HEK293T (cell line): Measurements from ENCODE around the gene MLYCD.

Experiments
- ARNT ChIP-seq: fragments of 450-650 bp; IDR thresholded peaks from 2 replicates; pipeline ENCODE4 v1.6.1; 2017; ENCODE audit warnings: mild to moderate bottlenecking
- BHLHE40 ChIP-seq: fragments of 450-650 bp; IDR thresholded peaks from 2 replicates; pipeline ENCODE4 v1.6.1; 2016; ENCODE audit warnings: mild to moderate bottlenecking, moderate library complexity, borderline replicate concordance
- FOXA1 ChIP-seq: fragments of 450-650 bp; IDR thresholded peaks from 2 replicates; pipeline ENCODE4 v1.6.1; 2016; ENCODE audit warnings: mild to moderate bottlenecking
- FOXK2 ChIP-seq: fragments of 450-650 bp; IDR thresholded peaks from 2 replicates; pipeline ENCODE4 v1.6.1; 2016; ENCODE audit warnings: mild to moderate bottlenecking
- FOXM1 ChIP-seq: fragments of 450-650 bp; IDR thresholded peaks from 2 replicates; pipeline ENCODE4 v1.6.1; 2017; ENCODE audit warnings: mild to moderate bottlenecking, borderline replicate concordance
- HDGF ChIP-seq: fragments of 450-650 bp; IDR thresholded peaks from 2 replicates; pipeline ENCODE4 v1.6.1; 2017; ENCODE audit warnings: antibody characterized with exemption, borderline replicate concordance
- L3MBTL2 ChIP-seq: fragments of 450-650 bp; conservative IDR thresholded peaks from 2 replicates; pipeline ENCODE4 v1.6.1; 2016; ENCODE audit warnings: mild to moderate bottlenecking
- LEF1 ChIP-seq: fragments of 450-650 bp; IDR thresholded peaks from 2 replicates; pipeline ENCODE4 v1.6.1; 2017; ENCODE audit warnings: mild to moderate bottlenecking, borderline replicate concordance
- SP1 ChIP-seq: fragments of 450-650 bp; IDR thresholded peaks from 2 replicates; pipeline ENCODE4 v1.6.1; 2017
- SUZ12 ChIP-seq: fragments of 450-650 bp; IDR thresholded peaks from 2 replicates; pipeline ENCODE4 v1.6.1; 2016; ENCODE audit warnings: mild to moderate bottlenecking
- TARDBP ChIP-seq: fragments of 450-650 bp; IDR thresholded peaks from 2 replicates; pipeline ENCODE4 v1.6.1; 2016
- ZNF384 ChIP-seq: fragments of 450-650 bp; IDR thresholded peaks from 2 replicates; pipeline ENCODE4 v1.6.1; 2016
- TF ChIP-seq, protein P1 (sequence below): fragments of 450-650 bp; IDR thresholded peaks from 2 replicates; pipeline ENCODE4 v1.6.1; 2016

DNA sequence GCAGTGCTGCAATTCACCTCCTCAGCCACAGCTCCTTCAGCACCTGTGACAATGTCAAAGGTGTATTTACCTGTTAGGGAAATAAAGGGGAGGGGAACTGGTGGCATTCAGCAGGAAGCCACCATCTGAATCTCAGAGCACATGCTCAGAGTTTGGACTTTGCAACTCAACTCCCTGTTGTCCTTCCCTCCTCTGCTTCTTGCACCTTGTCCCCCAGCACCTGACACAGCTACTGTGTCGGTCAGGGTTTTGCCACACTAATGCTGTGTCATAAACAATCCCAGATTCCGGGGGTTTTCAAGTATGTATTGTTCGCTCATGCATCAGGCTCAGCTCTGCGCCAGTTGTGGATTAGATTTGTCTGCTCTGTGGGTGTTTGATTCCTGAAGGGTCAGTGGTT lies 47.4 kb upstream of the MLYCD start:
- TF ChIP-seq ARNT (no peak), FOXA1 (no peak), SP1 (no peak), HDGF (no peak), FOXM1 (no peak), BHLHE40 (no peak), ZNF384 (no peak), TARDBP (no peak), LEF1 (no peak), FOXK2 (no peak), SUZ12 (no peak), L3MBTL2 (no peak)
- TF ChIP-seq, protein P1, sequence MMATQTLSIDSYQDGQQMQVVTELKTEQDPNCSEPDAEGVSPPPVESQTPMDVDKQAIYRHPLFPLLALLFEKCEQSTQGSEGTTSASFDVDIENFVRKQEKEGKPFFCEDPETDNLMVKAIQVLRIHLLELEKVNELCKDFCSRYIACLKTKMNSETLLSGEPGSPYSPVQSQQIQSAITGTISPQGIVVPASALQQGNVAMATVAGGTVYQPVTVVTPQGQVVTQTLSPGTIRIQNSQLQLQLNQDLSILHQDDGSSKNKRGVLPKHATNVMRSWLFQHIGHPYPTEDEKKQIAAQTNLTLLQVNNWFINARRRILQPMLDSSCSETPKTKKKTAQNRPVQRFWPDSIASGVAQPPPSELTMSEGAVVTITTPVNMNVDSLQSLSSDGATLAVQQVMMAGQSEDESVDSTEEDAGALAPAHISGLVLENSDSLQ = no peak
